Ovary (tissue), 3 donors: ENCODE measurements around the gene ASTL.
"Not testable (repeated sequence)": the region's sequence is repeated elsewhere in the genome, so short reads cannot be mapped to it uniquely, and the experiment has no call there.

Experiments used
- EP300 ChIP-seq: sonication (generic); formaldehyde crosslinking; IDR thresholded peaks from one replicate; pipeline ENCODE4 v1.6.1; 2017; ENCODE audit warnings: antibody characterized with exemption
- POLR2A ChIP-seq: fragments of 450-650 bp; IDR thresholded peaks from one replicate; pipeline ENCODE4 v1.6.1; 2017; ENCODE audit warnings: antibody characterized with exemption, mild to moderate bottlenecking, moderate library complexity
- TF ChIP-seq, protein P1 (sequence below), 3 donors: fragments of 450-650 bp in 2 of 3; fragments of 200-600 bp in 1 of 3; IDR thresholded peaks; one replicate each; pipeline versions ENCODE4 v1.5.1 to v1.8.0; 2016 to 2022; ENCODE audit warnings: antibody characterized with exemption in 3 of 3, mild to moderate bottlenecking in 1 of 3
- donor health status: DM: no; HTN: no; CAD: no.

DNA sequence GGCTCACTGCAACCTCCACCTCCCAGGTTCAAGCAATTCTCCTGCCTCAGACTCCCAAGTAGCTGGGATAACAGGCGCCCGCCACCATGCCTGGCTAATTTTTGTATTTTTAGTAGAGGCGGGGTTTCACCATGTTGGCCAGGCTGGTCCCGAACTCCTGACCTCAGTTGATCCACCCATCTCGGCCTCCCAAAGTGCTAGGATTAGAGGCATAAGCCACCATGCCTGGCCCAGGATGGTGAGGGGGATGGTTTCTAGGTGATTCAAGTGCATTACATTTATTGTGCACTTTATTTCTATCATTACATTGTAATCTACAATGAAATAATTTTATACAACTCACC is 3.3 kb upstream of the ASTL start:
- TF ChIP-seq, protein P1, sequence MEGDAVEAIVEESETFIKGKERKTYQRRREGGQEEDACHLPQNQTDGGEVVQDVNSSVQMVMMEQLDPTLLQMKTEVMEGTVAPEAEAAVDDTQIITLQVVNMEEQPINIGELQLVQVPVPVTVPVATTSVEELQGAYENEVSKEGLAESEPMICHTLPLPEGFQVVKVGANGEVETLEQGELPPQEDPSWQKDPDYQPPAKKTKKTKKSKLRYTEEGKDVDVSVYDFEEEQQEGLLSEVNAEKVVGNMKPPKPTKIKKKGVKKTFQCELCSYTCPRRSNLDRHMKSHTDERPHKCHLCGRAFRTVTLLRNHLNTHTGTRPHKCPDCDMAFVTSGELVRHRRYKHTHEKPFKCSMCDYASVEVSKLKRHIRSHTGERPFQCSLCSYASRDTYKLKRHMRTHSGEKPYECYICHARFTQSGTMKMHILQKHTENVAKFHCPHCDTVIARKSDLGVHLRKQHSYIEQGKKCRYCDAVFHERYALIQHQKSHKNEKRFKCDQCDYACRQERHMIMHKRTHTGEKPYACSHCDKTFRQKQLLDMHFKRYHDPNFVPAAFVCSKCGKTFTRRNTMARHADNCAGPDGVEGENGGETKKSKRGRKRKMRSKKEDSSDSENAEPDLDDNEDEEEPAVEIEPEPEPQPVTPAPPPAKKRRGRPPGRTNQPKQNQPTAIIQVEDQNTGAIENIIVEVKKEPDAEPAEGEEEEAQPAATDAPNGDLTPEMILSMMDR (IDR thresholded peaks at IDR 0.05) = not testable (repeated sequence)
- TF ChIP-seq POLR2A, EP300: not testable (repeated sequence)
